Right atrium auricular region (tissue), 2 donors: ENCODE results near the gene PIK3CB. TPM values are rescaled to one million over a fixed set of nuclear protein-coding genes. Genes with fewer than 3 reads are reported as not detected.

ENCODE experiments used
- DNase-seq: peaks from one replicate; pipeline ENCODE4 v3.0.0-alpha.2; 2019; ENCODE audit warnings: low spot score
- H3K27ac ChIP-seq, 2 donors: fragments of 200-600 bp; sonication (generic); 1 replicate in 1 of 2; 2 replicates in 1 of 2; pipeline ENCODE4 v1.5.1; 2016 to 2019
- H3K27me3 ChIP-seq, 2 donors: fragments of 200-600 bp; sonication (generic); one replicate each; pipeline versions ENCODE4 v1.5.1 to v1.6.0; 2017 to 2019
- H3K36me3 ChIP-seq: fragments of 200-600 bp; sonication (generic); one replicate; pipeline ENCODE4 v1.5.1; 2016
- H3K4me1 ChIP-seq, 2 donors: fragments of 200-600 bp; sonication (generic); one replicate each; pipeline versions ENCODE4 v1.5.1 to v1.6.0; 2017 to 2019
- H3K4me3 ChIP-seq, 2 donors: fragments of 200-600 bp; sonication (generic); 1 replicate in 1 of 2; 2 replicates in 1 of 2; pipeline ENCODE4 v1.5.1; 2017 to 2019; ENCODE audit warnings: mild to moderate bottlenecking in 1 of 2, moderate library complexity in 1 of 2
- H3K9me3 ChIP-seq, 2 donors: fragments of 200-600 bp; sonication (generic); one replicate each; pipeline ENCODE4 v1.5.1; 2019
- CTCF ChIP-seq, 2 donors: fragments of 200-600 bp; sonication (generic); IDR thresholded peaks; one replicate each; pipeline ENCODE4 v1.5.1; 2019; ENCODE audit warnings: antibody characterized with exemption in 2 of 2
- total RNA-seq, 2 donors: library from RNA; depleted of rRNA; stranded (reverse); fragments of >200 nt; gene quantifications; one replicate each; pipeline ENCODE4 v1.1.0, GENCODE V29; 2016

The PIK3CB gene
- total RNA-seq, 2 donors from 2014 or later, result 27.7 to 35.0 TPM

- no peaks in the 10 kb centered on the region for H3K36me3 ChIP-seq
- TF ChIP-seq CTCF (IDR thresholded peaks at IDR 0.05), result no peak
- no peak overlapping the region for H3K4me3 ChIP-seq
Measured at GRCh38 chr3:138724443-138724842, 110.3 kb downstream of the PIK3CB start.

GRCh38 chr3:138718849-138719248 is 115.9 kb downstream of the PIK3CB start:
- no peak for TF ChIP-seq CTCF (IDR thresholded peaks at IDR 0.05)

More at GRCh38 chr3:138724443-138724842, 110.3 kb downstream of the PIK3CB start:
- H3K4me1 ChIP-seq, result peaks cover 0 to 10% of the 10 kb centered on the region in 2 donors
- H3K27ac ChIP-seq, result no peak overlapping the region
- H3K9me3 ChIP-seq, result no peaks in the 10 kb centered on the region
- H3K27me3 ChIP-seq, result no peaks in the 10 kb centered on the region
- no peak for DNase-seq

GRCh38 chr3:138717348-138717747 is 117.4 kb downstream of the PIK3CB start:
- H3K9me3 ChIP-seq, result no peaks in the 10 kb centered on the region

More at GRCh38 chr3:138718849-138719248, 115.9 kb downstream of the PIK3CB start:
- no peak for DNase-seq
- Histone ChIP-seq H3K36me3 (no peaks in the 10 kb centered on the region), H3K27me3 (no peaks in the 10 kb centered on the region), H3K4me3 (no peak overlapping the region), H3K4me1 (no peaks in the 10 kb centered on the region), H3K27ac (no peak overlapping the region), H3K9me3 (no peaks in the 10 kb centered on the region)

GRCh38 chr3:138712086-138712485 is 122.6 kb downstream of the PIK3CB start:
- Histone ChIP-seq H3K36me3 (peaks cover 7% of the 10 kb centered on the region), H3K9me3 (no peaks in the 10 kb centered on the region), H3K27ac (no peak overlapping the region), H3K27me3 (no peaks in the 10 kb centered on the region), H3K4me3 (no peak overlapping the region), H3K4me1 (no peaks in the 10 kb centered on the region)
- TF ChIP-seq CTCF (IDR thresholded peaks at IDR 0.05), result no peak
- DNase-seq, result no peak

More at GRCh38 chr3:138717348-138717747, 117.4 kb downstream of the PIK3CB start:
- no peak for DNase-seq
- no peak for TF ChIP-seq CTCF (IDR thresholded peaks at IDR 0.05)
- H3K4me3 ChIP-seq, result no peak overlapping the region
- H3K27me3 ChIP-seq, result no peaks in the 10 kb centered on the region
- H3K4me1 ChIP-seq, result no peaks in the 10 kb centered on the region
- H3K36me3 ChIP-seq, result peaks cover 3% of the 10 kb centered on the region
- H3K27ac ChIP-seq, result no peak overlapping the region

- TF ChIP-seq CTCF (IDR thresholded peaks at IDR 0.05), result no peak
- H3K27ac ChIP-seq, result no peak overlapping the region
- no peaks in the 10 kb centered on the region for H3K4me1 ChIP-seq
- no peak overlapping the region for H3K4me3 ChIP-seq
- no peaks in the 10 kb centered on the region for H3K27me3 ChIP-seq
- H3K36me3 ChIP-seq, result peaks cover 4% of the 10 kb centered on the region
- H3K9me3 ChIP-seq, result no peaks in the 10 kb centered on the region
- DNase-seq, result no peak
Measured at GRCh38 chr3:138705675-138706074, 129.1 kb downstream of the PIK3CB start.

- Histone ChIP-seq H3K36me3 (peaks cover 13% of the 10 kb centered on the region), H3K27ac (no peak overlapping the region), H3K4me3 (no peak overlapping the region), H3K4me1 (no peaks in the 10 kb centered on the region), H3K9me3 (no peaks in the 10 kb centered on the region), H3K27me3 (no peaks in the 10 kb centered on the region)
- TF ChIP-seq CTCF (IDR thresholded peaks at IDR 0.05), result no peak
- DNase-seq, result no peak
Measured at GRCh38 chr3:138696666-138697370, 137.9 kb downstream of the PIK3CB start.
